Stimulated activated CD8-positive, alpha-beta memory T cell treated with anti-CD3 and anti-CD28 coated beads, Interleukin-4, amount 100 ng/mL, for 24 hours (primary cell): ENCODE results near the gene SRCIN1.
A peak's percentile ranks its signal among the peaks of the same experiment; 100 is the strongest.
"Not testable (repeated sequence)": the region's sequence is repeated elsewhere in the genome, so short reads cannot be mapped to it uniquely, and the experiment has no call there.

ENCODE experiments used
- DNase-seq: peaks from one replicate; pipeline ENCODE4 v3.0.0-alpha.2; 2020; ENCODE audit warnings: low read depth

The SRCIN1 gene, protein sequence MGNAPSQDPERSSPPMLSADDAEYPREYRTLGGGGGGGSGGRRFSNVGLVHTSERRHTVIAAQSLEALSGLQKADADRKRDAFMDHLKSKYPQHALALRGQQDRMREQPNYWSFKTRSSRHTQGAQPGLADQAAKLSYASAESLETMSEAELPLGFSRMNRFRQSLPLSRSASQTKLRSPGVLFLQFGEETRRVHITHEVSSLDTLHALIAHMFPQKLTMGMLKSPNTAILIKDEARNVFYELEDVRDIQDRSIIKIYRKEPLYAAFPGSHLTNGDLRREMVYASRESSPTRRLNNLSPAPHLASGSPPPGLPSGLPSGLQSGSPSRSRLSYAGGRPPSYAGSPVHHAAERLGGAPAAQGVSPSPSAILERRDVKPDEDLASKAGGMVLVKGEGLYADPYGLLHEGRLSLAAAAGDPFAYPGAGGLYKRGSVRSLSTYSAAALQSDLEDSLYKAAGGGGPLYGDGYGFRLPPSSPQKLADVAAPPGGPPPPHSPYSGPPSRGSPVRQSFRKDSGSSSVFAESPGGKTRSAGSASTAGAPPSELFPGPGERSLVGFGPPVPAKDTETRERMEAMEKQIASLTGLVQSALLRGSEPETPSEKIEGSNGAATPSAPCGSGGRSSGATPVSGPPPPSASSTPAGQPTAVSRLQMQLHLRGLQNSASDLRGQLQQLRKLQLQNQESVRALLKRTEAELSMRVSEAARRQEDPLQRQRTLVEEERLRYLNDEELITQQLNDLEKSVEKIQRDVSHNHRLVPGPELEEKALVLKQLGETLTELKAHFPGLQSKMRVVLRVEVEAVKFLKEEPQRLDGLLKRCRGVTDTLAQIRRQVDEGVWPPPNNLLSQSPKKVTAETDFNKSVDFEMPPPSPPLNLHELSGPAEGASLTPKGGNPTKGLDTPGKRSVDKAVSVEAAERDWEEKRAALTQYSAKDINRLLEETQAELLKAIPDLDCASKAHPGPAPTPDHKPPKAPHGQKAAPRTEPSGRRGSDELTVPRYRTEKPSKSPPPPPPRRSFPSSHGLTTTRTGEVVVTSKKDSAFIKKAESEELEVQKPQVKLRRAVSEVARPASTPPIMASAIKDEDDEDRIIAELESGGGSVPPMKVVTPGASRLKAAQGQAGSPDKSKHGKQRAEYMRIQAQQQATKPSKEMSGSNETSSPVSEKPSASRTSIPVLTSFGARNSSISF

DNA sequence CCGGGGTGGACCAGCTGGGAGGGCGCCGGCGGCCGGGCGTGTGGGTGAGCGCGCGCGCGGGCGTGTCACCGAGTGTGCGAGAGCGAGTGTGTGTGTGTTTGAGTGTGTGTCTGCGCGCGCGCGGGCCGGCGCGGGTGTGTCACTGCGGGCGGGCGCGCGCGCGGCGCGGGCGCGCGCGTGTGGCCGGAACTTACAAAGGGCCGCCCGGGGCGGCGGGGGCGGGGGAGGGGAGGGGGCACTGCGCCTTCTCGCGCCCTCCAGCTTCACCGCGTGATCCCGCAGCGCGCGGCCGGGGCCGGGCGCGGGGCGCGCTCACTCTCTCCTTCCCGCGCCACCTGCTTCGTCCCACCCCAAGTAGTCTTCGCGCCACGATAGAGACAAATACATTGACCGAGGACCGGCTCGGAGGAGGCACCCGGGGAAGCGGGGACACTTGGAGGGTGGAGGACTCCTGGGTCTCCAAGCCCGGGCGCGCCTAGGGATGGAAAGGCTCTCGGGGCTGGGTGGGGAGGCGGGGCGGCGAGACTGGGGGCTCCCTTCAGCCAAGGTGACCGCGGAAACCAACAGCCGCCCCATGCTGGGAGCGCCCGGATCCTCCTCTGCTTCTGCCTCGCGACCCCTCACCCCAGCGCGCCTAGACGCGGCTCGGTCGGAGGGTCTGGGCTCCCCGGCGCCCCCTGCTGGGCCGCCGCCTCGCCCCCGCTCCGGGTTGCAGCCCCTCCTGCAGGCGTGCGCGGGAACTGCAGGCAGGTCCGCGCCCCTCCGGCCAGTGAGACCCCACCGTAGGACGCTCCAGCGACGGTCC is at the start of gene SRCIN1:
Gene SRCIN1 (minus strand): TSS at position 112 of the 805 bp plus-strand sequence. CDS start 247 bp downstream, outside the sequence.
- DNase-seq: peak; percentile 20

GRCh38 chr17:38654411-38655398 is 49.0 kb upstream of the SRCIN1 start:
- DNase-seq: no peak

DNA sequence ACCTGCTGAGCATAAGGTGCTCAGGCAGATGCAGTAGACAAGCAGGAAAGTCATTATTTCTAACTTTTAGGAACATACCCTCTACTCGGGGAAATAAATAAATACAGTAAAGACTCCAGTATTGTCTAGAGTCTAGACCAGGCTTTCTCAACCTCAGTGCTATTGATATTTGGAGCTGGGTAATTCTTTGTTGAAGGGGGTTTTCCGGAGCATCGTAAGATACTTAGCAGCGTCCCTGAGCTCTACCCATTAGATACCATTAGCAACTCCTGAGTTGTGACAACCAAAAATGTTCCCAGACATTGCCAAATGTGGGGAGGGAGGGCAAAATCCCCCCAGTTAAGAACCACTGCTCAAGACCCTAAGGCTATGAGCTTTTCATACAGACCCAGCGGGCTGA is 47.9 kb upstream of the SRCIN1 start:
- DNase-seq: no peak

- DNase-seq: no peak
These were observed 47.5 kb upstream of the SRCIN1 start for GRCh38 chr17:38653230-38653629.

GRCh38 chr17:38650653-38651173 is 45.0 kb upstream of the SRCIN1 start:
- DNase-seq: not testable (repeated sequence)

- no peak for DNase-seq
These were observed 32.2 kb upstream of the SRCIN1 start for GRCh38 chr17:38637951-38638350.

- no peak for DNase-seq
These were observed 30.3 kb upstream of the SRCIN1 start for GRCh38 chr17:38636054-38636453.

DNA sequence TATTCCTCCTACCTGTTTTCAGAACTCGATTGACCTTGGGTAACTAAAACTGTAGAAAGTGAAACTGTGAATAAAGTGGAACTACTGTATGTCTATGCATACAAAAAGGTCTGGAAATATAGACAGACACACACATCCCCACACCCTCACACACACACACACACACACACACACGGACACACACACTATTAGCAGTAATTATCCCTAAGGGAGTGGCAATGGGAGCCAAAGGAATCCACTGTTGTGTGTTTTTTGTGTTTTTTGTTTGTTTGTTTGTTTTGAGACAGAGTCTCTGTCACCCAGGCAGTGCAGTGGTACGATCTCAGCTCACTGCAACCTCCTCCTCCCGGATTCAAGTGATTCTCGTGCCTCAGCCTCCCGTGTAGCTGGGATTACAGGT is 26.6 kb upstream of the SRCIN1 start:
- no peak for DNase-seq

DNA sequence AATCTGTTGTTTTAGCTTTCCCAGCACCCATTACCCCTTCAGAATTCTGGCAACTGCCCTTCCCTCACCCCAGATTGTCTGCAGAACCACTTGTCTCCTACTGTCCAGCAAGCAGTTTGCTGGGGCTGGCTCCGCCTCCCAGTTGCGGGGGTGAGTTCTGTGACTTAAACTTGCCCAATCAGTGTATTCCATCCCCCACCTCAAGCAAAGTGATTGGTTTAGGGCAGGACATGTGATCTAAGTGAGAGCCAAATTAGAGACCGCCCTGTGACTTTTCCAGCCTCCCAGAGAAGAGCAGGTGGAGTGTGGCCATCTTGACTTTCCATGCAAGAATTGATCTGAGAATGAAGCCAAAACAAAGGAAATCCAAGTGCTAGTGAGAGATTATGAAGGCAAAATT is 22.7 kb upstream of the SRCIN1 start:
- no peak for DNase-seq

GRCh38 chr17:38627957-38628356 is 22.2 kb upstream of the SRCIN1 start:
- DNase-seq: no peak

DNA sequence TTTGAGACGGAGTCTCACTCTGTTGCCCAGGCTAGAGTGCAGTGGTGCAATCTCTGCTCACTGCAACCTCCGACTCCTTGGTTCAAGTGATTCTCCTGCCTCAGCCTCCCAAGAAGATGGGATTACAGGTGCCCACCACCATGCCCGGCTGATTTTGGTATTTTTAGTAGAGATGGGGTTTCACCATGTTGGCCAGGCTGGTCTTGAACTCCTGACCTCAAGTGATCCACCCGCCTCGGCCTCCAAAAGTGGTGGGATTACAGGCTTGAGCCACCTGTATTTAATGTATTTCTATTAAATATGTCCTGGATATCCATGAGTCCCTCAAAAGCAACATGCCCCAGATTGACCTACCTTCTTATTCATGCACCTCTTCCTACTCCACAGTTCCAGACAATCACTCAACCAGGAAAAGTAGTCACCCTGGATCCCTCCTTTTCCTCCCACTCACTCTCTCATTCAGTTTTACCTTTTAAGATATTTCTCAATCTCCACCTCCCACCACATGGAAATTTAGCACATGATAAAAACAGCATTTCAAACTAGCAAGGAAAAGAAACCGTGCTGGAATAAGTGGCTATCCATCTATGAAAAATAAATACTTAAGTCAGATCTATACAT is 21.0 kb upstream of the SRCIN1 start:
- DNase-seq: not testable (repeated sequence)

DNA sequence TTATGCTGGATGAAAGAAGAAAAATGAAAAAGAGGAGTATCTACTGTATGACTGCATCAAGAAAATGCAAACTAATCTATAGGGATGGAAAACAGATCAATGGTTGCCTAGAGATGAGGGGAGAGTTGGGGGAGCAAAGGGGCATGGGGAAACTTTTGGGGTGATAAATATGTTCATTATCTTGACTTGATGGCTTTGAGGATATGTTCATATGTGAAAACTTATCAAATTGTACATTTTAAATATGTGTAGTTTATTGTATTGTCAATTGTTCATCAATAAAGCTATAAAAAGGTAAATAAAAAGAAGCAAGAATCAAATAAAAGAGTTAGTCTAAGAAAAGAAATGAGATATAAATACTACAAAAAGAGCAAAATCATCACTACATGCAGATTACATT is 19.7 kb upstream of the SRCIN1 start:
- DNase-seq: no peak

DNA sequence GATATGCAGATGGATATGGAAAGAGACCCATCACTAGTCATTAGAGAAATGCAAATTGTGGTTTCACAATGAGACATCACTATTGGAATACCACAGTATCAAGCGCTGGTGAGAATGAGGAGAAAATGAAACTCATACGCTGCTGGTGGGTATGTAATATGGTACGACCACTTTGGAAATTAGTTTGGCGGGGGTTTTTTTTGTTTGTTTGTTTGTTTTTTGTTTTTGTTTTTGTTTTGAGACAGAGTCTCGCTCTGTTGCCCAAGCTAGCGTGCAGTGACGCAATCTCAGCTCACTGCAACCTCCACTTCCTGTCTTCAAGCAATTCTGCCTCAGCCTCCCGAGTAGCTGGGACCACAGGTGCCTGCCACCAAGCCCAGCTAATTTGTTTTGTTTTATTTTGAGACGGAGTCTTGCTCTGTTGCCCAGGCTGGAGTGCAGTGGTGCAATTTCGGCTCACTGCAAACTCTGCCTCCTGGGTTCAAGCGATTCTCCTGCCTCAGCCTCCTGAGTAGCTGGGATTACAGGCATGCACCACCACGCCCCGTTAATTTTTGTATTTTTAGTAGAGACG is 19.1 kb upstream of the SRCIN1 start:
- DNase-seq: not testable (repeated sequence)

DNA sequence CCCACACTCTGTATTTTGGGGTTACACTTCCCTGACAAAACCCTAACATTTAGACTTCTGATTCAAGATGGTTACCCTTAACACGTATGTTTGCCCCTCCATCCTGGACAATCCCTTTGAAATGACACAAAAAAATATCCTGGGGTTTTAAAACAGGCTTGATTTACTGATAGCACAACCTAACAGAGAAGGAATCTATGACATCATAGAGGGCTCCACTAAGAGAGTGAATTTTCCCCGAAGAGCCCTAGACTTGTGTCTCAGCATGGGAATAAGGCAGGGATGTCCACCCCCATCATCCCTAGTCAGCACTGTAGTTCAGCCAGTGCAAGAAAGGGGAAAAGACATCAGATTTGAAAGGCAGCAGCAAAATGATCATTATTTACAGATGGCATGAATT is 15.8 kb upstream of the SRCIN1 start:
- DNase-seq: no peak

DNA sequence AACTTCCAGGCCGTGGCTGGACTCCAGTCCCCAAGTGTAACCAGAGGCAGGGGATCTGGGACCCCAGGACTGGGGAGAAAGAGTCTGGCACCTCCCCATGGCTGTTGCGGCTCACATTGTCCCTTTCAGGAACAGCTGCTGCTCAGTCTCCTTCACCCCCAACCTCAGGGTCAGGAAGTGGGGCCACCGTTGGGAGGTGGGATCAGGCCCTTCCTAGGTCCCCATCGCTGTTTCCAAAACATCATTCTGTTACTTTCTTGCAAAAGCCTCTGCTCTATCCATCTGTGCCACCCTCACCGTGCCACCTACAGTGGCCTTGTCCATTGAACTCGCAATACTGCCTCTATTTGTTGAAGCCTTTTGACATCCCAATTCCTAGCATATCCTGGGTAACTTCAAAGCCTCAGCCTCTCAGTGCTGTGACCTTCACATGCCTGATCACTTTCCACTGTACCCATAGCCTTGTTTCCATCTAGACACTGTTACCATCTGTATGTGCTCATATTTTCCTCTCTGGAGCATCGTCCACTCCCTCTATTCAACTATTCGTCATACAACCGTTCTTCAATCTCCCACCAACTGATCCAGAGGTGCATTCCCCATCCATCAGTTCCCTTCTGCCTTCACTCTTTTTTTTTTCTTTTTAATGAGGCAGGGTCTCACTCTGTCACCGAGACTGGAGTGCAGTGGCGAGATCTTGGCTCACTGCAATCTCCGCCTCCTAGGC is 15.0 kb upstream of the SRCIN1 start:
- no peak for DNase-seq

DNA sequence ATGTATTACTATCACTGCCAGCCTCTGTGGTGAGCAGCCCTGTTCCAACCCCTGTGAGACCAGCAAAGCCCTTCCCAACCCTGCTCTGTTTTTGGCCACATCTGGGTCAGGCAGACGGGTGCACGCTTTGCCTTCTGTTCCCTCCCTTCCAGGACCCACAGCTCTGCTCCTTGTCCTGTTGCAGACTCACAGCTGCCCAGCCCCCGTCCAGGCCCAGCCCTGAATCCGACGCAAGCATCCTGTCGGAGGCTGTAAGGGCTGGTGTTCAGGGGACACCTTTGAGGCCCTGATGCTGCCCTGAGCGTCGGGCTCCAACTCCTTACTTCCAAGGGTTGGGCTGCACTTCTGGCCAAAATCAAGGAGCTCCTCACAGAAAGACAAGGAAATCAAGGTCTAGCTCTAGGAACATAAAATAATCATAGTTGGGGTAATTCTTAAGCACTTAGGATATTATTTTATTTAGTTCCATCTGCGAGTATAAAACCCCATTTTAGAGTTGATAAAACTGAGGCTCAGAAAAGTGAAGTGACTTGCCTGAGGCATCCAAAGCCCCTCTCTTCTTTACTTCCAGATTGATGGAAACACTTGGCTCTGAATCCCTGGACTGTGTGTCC is 14.3 kb upstream of the SRCIN1 start:
- no peak for DNase-seq

- DNase-seq: no peak
These were observed 13.7 kb upstream of the SRCIN1 start for GRCh38 chr17:38619451-38619795.
